GM15510 (cell line): ENCODE measurements around the gene BCAR3.

Experiments
- POLR2A ChIP-seq: IDR thresholded peaks from 3 replicates; pipeline ENCODE4 v1.6.1; 2011; ENCODE audit warnings: borderline replicate concordance; ENCODE audit not compliant: insufficient read length; ENCODE audit errors: extremely low read depth

Gene BCAR3

DNA sequence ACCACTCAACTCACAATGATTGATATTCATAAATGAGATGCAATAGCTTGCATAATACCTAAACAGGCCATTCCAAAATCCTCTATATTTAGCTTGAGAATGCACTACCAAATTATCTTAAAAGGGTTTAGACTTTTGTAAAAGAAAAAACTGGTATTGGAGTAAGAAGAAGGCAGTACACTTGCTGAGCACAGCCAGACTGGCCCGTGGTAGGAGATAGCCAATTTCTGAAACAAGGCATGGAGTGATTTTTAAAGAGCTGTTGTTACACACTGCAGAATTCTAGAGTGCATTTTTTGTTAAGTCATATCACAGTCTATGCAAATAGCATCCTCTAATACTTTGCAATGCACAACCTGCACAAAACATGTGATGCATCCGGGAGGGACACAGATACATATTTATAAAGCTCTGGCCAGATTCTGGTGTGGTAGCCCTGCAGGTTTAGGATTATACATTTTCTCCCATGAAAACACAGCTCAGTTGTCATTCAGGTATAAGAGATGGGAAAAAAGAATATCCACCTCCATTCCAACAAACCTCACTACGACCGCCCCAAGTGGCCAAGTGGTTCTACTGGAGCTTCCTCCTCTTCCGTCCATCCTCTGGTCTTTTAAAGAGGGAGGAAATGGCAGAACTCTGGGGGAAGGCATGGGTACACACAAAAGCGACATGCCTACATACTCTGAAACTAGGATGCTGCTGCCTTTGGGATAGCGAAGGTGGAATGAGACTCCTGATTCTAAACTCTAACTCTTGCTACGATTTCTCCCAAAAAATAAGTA, 40.8 kb downstream of the BCAR3 start:
- TF ChIP-seq POLR2A, result no peak

DNA sequence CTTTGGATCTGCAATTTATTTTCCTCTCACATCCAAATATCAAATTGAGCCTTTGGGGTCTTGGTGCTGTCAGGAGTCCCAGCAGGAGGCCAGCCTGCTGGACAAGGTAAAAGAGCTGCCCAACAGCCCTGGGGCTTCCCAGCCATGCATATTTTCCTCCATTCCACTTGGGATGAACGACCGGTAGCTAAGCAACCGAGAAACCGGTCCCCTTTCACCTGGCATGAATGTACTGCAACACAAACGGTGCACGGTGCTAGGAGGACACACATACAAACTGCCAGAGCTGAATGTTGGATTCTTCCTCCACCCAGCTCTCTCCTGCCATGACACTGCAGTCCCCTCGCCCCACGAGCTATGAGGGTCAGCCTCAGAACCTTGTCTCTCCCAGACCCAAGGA, 42.7 kb downstream of the BCAR3 start:
- no peak for TF ChIP-seq POLR2A

DNA sequence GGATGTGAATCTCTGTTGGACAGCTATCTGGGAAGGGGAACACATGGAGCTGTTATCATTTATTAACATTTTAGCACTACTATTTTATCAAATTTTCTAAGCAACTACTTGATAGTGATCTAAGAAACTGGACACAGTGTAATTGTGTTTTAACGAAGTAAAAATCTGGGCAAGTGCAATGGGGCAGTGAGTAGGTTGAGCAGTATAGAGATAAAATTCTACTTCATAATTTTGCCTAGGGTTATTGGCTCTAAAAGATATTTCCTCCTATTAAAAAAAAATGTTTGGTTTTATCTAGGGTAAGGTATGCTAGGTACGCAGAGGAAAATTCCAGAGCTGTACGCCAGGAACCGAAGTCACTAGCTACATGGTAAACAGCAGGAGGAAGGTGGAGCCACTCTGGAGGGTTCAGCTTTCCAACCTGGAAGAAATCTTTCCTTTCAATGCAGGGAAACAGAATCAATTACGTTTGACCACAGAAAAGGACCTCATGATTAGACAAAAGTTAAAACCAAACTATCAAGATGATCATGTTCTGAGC, 43.3 kb downstream of the BCAR3 start:
- TF ChIP-seq POLR2A, result no peak

DNA sequence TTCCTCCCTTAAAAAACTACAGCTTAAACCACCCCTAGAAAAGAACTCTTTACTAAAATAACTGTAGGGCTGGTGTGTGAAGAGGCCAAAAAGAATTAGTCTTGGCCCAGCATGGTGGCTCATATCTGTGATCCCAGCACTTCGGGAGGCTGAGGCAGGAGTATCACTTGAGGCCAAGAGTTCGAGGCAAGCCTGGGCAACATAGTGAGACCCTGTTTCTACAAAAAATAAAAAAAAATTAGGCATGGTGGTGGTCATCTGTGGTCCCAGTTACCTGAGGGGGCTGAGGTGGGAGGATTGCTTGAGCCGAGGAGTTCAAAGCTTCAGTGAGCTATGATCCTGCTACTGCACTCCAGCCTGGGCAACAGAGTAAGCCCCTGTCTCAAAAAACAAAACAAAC, 44.9 kb downstream of the BCAR3 start:
- no peak for TF ChIP-seq POLR2A

DNA sequence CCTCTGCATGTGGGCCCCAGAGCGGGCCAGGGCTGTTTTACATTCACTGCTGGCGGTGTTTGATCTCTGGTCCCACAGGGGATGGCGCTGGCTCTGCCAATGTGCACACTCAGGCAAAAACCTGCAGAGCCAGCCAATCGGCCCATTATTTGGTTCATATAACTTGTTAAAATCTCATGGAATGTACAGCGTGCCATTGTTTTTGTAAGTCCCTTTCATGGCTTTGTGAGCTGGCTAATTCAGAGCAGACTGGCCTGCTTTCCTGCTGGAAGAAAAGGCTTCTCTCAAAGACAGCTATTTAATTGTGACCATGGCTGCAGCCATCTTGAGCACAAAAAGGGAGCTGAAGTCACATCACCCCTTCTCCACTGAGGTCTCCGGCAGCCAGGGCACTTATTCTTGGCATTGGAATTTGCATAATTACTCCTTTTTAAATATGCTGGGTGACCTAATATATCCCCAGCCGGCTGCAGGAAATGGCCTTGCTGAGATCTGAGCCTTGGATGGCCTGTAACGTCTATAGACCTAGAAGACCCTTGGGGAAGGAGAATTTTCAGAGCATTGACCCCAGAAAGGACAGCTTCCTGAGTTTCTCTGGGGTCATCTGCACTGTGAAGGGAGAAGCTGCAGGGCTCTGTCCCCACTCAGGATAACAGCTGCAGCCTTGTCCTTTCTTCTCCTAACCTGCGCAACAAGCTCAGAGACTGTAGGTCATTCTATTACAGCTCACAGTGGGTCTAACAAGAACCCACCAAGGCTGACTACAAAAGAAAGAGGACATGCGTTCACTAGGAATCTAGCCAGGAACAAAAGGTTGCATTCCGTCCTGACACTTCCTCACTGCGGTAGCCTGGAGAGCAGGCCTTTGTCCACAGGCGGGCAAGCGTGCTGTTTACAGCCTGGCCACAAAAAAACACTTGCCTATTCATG, 45.8 kb downstream of the BCAR3 start:
- TF ChIP-seq POLR2A, result no peak

DNA sequence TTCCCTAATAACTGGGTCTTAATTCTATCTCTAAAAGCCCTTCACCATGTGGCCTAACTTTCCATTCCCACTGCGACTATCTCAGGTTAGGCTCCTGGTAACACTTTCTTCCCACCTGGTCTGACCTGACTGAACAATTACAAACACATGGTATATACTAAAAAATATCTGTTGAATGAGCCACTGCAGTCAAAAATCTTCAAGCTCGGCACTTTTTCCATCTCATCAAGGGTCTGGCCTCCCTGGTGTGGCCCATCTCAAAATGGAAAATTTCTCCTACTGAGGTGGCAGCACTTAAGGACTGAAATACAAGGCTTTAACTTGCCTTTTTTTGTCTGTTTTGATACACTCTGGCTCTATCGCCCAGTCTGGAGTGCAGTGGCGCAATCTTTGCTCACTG, 48.3 kb downstream of the BCAR3 start:
- no peak for TF ChIP-seq POLR2A

DNA sequence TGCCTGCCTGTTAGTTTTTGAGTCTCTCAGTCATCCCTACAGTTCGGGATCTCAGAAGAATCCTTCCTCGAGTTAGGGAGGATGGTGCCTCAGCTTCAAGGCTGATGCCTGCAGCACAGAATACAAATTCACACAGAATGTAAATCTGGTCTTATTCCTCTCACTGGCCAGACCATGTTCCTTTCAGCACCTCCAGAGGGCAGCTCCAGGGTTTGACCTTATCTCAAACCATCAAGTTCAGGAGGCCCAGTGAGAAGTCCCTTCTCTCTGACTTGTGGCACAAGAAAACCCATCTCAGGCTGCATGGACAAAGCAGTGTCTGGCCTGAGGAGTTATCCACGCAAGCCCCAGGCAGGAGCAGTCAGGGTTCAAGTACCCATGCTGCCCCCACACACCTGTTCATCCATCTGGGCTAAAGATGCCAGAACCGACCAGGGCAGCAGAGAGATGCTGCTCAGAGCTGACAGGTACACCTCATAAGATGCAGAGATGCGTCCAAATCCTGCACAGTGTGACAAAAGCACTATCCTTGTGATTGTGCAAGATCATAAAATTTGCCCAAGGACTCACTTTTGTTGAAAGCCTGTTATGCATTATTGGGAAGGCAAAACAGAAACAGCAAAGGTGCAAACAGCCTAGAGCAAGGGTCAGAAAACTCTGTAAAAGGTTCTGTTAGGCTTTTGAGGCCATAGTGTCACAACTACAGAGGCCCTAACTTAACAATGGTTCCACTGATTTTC, 49.8 kb downstream of the BCAR3 start:
- no peak for TF ChIP-seq POLR2A

DNA sequence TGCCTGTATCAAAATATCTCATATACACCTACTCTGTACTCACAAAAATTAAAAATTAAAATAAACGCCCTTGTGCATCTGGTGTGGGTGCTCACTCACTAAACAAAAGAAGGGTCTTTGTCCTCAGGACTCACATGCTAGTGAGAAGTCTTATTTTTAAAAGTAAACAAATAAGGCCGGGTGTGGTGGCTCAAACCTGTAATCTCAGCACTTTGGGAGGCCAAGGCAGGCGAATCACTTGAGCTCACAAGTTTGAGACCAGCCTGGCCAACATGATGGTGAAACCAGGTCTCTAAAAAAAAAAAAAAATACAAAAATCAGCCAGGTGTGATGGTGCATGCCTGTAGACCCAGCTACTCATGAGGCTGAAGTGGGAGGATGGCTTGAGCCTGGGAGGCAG, 51.5 kb downstream of the BCAR3 start:
- TF ChIP-seq POLR2A, result no peak

DNA sequence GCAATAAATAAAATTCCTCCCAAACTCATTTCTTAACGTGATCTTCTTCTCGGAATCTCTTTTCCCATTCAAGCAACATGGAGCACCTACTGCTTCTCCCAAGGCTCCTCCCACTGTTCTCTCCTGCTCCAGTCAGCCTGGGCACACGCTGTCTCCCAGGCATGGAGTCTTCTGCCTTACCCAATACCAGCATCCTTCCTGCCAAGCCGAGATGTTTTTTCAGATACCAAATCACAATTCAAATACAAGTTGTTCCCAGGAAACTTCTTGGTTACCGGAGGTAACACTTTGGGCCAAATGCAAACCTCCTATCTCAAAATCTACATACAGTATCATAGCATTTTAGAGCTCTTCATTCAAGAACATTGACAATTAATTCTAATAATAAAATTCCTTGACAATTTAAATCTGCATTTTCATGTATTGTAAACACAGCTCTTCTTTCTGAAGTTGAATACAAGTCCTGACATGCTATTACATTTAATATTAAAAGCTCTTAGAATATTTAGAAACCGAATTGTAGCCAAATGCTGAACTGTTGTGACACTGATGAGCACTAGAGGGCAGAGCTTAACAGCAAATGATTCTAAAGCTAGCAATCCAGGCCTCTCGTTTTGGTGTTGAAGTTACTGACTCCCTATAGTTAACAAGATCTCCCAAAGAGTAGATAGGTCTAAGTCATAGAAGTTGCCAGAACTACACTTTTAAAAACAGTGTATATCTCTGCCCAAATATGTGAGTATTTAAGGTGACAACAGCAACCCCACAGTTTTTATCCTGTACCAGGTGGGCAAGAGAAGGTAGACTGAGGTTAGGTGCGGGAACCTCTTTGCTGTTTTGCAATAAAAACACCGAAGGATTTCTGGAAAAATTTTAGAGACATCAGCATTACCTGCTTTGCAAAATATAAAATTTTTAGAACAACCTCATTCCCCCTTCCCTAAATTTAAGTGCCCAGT, 52.3 kb downstream of the BCAR3 start:
- TF ChIP-seq POLR2A, result no peak

DNA sequence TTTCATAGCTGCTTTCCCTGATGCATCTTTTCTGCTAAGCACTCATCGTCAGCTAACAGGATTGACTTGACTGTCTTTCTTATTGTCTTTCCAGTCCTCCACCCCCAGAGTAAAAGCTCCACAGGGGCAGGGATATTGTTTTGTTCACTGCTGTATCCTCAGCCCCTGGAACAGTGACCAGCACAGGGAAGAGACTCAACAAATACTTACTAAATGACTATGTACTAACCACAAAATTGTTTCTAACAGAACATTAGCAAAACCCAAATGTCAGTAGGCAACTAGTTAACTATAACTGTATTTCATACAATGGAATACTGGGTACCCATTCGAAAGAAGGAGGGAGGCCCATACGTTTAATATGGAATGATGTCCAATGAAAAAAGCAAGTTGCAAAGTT, 53.0 kb downstream of the BCAR3 start:
- TF ChIP-seq POLR2A, result no peak

DNA sequence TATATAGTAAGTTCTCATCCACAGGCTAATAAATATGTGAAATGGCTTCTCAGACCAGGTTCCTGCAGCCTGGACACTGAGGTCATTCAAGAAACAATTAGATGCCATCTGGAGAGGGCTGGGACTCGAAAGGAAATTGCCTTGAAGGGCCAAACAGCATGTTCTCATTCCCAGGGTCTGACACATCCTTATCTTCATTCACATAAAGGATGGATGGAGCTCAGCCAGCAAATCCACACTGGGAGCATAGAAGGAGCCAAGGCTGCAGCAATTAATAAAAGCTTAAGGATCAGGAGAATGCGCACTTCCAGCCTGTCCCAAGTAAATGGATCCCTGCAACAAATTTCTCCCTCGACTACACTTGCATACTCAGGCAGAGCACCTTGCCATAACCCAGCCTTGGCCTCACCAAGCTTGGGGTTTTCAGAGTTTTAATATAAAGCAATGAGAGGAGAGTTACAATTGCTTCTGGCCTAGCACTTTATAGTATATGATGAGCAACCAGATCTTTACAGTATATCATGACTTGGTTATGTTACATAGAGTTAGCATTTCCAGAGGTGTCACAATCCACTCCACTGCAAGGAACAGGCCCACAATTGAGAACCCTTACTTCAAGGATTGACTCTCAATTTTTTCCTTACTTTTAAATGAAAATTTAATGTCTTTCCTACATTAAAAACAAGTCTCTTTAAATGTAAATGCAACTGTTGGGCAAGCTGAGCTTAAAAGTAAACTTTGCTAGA, 55.9 kb downstream of the BCAR3 start:
- no peak for TF ChIP-seq POLR2A

DNA sequence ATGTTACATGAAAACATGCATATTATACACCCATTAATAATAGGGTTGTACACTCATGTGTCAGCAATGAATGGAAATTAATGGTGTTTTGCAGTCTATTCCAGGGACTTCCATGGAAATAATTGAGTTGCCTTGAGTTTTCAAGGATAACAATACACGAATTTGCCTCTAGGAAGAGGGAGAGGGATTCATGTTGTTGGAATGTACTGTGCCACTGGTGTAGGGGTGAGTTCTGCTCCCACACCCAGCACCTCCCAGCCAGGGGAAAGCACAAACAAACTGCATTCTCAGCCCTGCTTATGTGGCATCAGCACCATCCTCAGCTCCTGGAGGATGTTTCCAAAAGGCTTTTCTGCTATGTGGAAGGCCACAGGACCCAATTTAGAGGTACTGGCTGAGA, 57.8 kb downstream of the BCAR3 start:
- no peak for TF ChIP-seq POLR2A

DNA sequence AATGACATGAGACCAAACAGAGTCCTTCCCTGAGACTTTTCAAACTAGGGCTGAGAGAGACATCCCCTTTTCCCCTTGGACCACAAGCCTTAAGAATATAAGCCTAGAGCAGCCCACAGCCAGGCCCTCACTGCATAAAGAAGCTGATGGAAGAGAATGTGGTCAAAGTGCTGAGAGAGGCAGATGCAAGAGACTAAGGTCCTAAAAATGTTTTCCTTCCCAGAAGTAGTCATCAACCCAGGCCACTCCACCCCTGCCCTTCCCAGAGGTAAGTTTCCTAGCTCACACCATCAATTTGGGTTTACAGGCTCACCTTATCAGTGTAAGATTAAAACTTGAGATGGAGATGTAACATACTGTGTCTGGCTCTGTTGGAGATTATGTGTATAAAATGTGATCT, 58.2 kb downstream of the BCAR3 start:
- no peak for TF ChIP-seq POLR2A
